ENCODE data around the gene SPATA45.
"Not testable (repeated sequence)": the region's sequence is repeated elsewhere in the genome, so short reads cannot be mapped to it uniquely, and the experiment has no call there.

Gene SPATA45

GRCh38 chr1:212847549-212847948 is at the start of gene SPATA45:
Gene SPATA45, minus strand, starts transcription at chr1:212847649. Its CDS starts 11,500 bp downstream, at chr1:212836149.
- no peak for DNase-seq

GRCh38 chr1:212892108-212892507 is 44.7 kb upstream of the SPATA45 start:
- DNase-seq = no peak

GRCh38 chr1:212884592-212884991 is 37.1 kb upstream of the SPATA45 start:
- DNase-seq = no peak

GRCh38 chr1:212879947-212880690 is 32.7 kb upstream of the SPATA45 start:
- no peak for DNase-seq

GRCh38 chr1:212878418-212878817 is 31.0 kb upstream of the SPATA45 start:
- DNase-seq = no peak

GRCh38 chr1:212873518-212873917 is 26.1 kb upstream of the SPATA45 start:
- DNase-seq = no peak

GRCh38 chr1:212871976-212872375 is 24.5 kb upstream of the SPATA45 start:
- DNase-seq = no peak

- DNase-seq = no peak
These were observed 19.7 kb upstream of the SPATA45 start for GRCh38 chr1:212867192-212867591.

GRCh38 chr1:212864201-212864600 is 16.8 kb upstream of the SPATA45 start:
- DNase-seq = peak in 3 of 56 donors; percentile 0 to 7 (median 2)

GRCh38 chr1:212863345-212863744 is 15.9 kb upstream of the SPATA45 start:
- not testable (repeated sequence) for DNase-seq

GRCh38 chr1:212862111-212862690 is 14.8 kb upstream of the SPATA45 start:
- DNase-seq = no peak

GRCh38 chr1:212860713-212861581 is 13.5 kb upstream of the SPATA45 start:
- DNase-seq = no peak

GRCh38 chr1:212858461-212859265 is 11.2 kb upstream of the SPATA45 start:
- peak in 38 of 56 donors; percentile 6 to 63 (median 42) for DNase-seq

- DNase-seq = peak; percentile 38 to 98 (median 93)
These were observed 10.6 kb upstream of the SPATA45 start, which contains the start of gene FLVCR1 for GRCh38 chr1:212857992-212858460. Gene FLVCR1, plus strand, starts transcription at chr1:212858275. Its CDS starts 178 bp downstream, at chr1:212858453.

- no peak for DNase-seq
These were observed 9.3 kb upstream of the SPATA45 start for GRCh38 chr1:212856755-212857154.

GRCh38 chr1:212853658-212854057 is 6.2 kb upstream of the SPATA45 start:
- DNase-seq = no peak

GRCh38 chr1:212852105-212852688 is 4.7 kb upstream of the SPATA45 start:
- DNase-seq = no peak

- DNase-seq = not testable (repeated sequence)
These were observed 2.9 kb downstream of the SPATA45 start for GRCh38 chr1:212844521-212844920.

GRCh38 chr1:212838145-212838544 is 9.3 kb downstream of the SPATA45 start:
- no peak for DNase-seq

All from nucleus accumbens (tissue), 56 donors.